HEK293 (cell line): ENCODE data around the gene PLEKHF1.

ENCODE experiments used
- INSM2 ChIP-seq: fragments of 450-650 bp; formaldehyde crosslinking; IDR thresholded peaks from 2 replicates; pipeline ENCODE4 v1.5.1; 2016; ENCODE audit warnings: missing biosample characterization, missing genetic modification characterization
- KLF16 ChIP-seq: fragments of 450-650 bp; formaldehyde crosslinking; IDR thresholded peaks from 2 replicates; pipeline ENCODE4 v1.5.1; 2017; ENCODE audit warnings: missing biosample characterization, missing genetic modification characterization
- PRDM1 ChIP-seq: fragments of 450-650 bp; formaldehyde crosslinking; IDR thresholded peaks from 2 replicates; pipeline ENCODE4; 2016; ENCODE audit warnings: missing biosample characterization, missing genetic modification characterization
- SCRT1 ChIP-seq: fragments of 450-650 bp; formaldehyde crosslinking; IDR thresholded peaks from 2 replicates; pipeline ENCODE4 v1.5.1; 2016; ENCODE audit warnings: missing biosample characterization, missing genetic modification characterization, borderline replicate concordance
- TCF7L2 ChIP-seq: IDR thresholded peaks from 2 replicates; pipeline ENCODE4 v1.6.1; 2011; ENCODE audit warnings: low read depth, mild to moderate bottlenecking, inconsistent platforms, low read length, moderate library complexity, borderline replicate concordance
- ZBTB11 ChIP-seq: fragments of 450-650 bp; formaldehyde crosslinking; conservative IDR thresholded peaks from 2 replicates; pipeline ENCODE4 v1.5.1; 2016; ENCODE audit warnings: low read depth, missing biosample characterization, missing genetic modification characterization
- ZBTB48 ChIP-seq: fragments of 450-650 bp; formaldehyde crosslinking; IDR thresholded peaks from 2 replicates; pipeline ENCODE4 v1.5.1; 2016; ENCODE audit warnings: missing biosample characterization, missing genetic modification characterization
- ZEB2 ChIP-seq: fragments of 450-650 bp; formaldehyde crosslinking; IDR thresholded peaks from 2 replicates; pipeline ENCODE4 v1.5.1; 2016; ENCODE audit warnings: missing biosample characterization, missing genetic modification characterization
- ZNF10 ChIP-seq: fragments of 450-650 bp; formaldehyde crosslinking; IDR thresholded peaks from 2 replicates; pipeline ENCODE4 v1.5.1; 2017; ENCODE audit warnings: missing biosample characterization, missing genetic modification characterization
- ZNF140 ChIP-seq: fragments of 450-650 bp; formaldehyde crosslinking; IDR thresholded peaks from 2 replicates; pipeline ENCODE4 v1.5.1; 2016; ENCODE audit warnings: missing biosample characterization, missing genetic modification characterization
- ZNF16 ChIP-seq: fragments of 450-650 bp; formaldehyde crosslinking; IDR thresholded peaks from 2 replicates; pipeline ENCODE4 v1.5.1; 2016; ENCODE audit warnings: low read depth, missing biosample characterization, missing genetic modification characterization
- ZNF202 ChIP-seq: fragments of 450-650 bp; formaldehyde crosslinking; IDR thresholded peaks from 2 replicates; pipeline ENCODE4 v1.5.1; 2016; ENCODE audit warnings: missing biosample characterization, missing genetic modification characterization, borderline replicate concordance
- ZNF311 ChIP-seq: fragments of 450-650 bp; formaldehyde crosslinking; IDR thresholded peaks from 2 replicates; pipeline ENCODE4 v1.5.1; 2017; ENCODE audit warnings: missing biosample characterization, missing genetic modification characterization, borderline replicate concordance
- ZNF335 ChIP-seq: fragments of 450-650 bp; formaldehyde crosslinking; conservative IDR thresholded peaks from 2 replicates; pipeline ENCODE4 v1.5.1; 2016; ENCODE audit warnings: missing biosample characterization, missing genetic modification characterization
- ZNF518A ChIP-seq: fragments of 450-650 bp; formaldehyde crosslinking; conservative IDR thresholded peaks from 2 replicates; pipeline ENCODE4 v1.5.1; 2016; ENCODE audit warnings: low read depth, missing biosample characterization, missing genetic modification characterization
- ZNF521 ChIP-seq: fragments of 450-650 bp; formaldehyde crosslinking; IDR thresholded peaks from 2 replicates; pipeline ENCODE4 v1.5.1; 2017; ENCODE audit warnings: missing biosample characterization, mild to moderate bottlenecking, missing genetic modification characterization
- ZNF549 ChIP-seq: fragments of 450-650 bp; IDR thresholded peaks from 2 replicates; pipeline ENCODE4 v1.5.1; 2018; ENCODE audit warnings: missing biosample characterization, missing genetic modification characterization, mild to moderate bottlenecking, inconsistent platforms, moderate library complexity
- ZNF610 ChIP-seq: fragments of 450-650 bp; formaldehyde crosslinking; IDR thresholded peaks from 2 replicates; pipeline ENCODE4 v1.5.1; 2016; ENCODE audit warnings: missing biosample characterization, missing genetic modification characterization, borderline replicate concordance
- ZNF623 ChIP-seq: fragments of 450-650 bp; formaldehyde crosslinking; IDR thresholded peaks from 2 replicates; pipeline ENCODE4 v1.5.1; 2016; ENCODE audit warnings: missing biosample characterization, missing genetic modification characterization
- ZNF704 ChIP-seq: fragments of 450-650 bp; formaldehyde crosslinking; IDR thresholded peaks from 2 replicates; pipeline ENCODE4 v1.5.1; 2016; ENCODE audit warnings: missing biosample characterization, missing genetic modification characterization
- ZNF830 ChIP-seq: fragments of 450-650 bp; IDR thresholded peaks from 2 replicates; pipeline ENCODE4 v1.5.0; 2018; ENCODE audit warnings: missing biosample characterization, missing genetic modification characterization, low read depth, mild to moderate bottlenecking, moderate library complexity
- ZSCAN18 ChIP-seq: fragments of 450-650 bp; formaldehyde crosslinking; IDR thresholded peaks from 2 replicates; pipeline ENCODE4 v1.5.1; 2016; ENCODE audit warnings: missing biosample characterization, missing genetic modification characterization
- ZSCAN30 ChIP-seq: fragments of 450-650 bp; IDR thresholded peaks from 2 replicates; pipeline ENCODE4 v1.5.1; 2018; ENCODE audit warnings: missing biosample characterization, mild to moderate bottlenecking, missing genetic modification characterization, moderate library complexity
- ZSCAN5A ChIP-seq: fragments of 450-650 bp; formaldehyde crosslinking; IDR thresholded peaks from 2 replicates; pipeline ENCODE4 v1.5.1; 2016; ENCODE audit warnings: missing biosample characterization, missing genetic modification characterization

PLEKHF1 gene

GRCh38 chr19:29687244-29687896, 22.1 kb downstream of the PLEKHF1 start (continued):
- TF ChIP-seq ZSCAN30, result no peak
- TF ChIP-seq ZSCAN5A (tag by site-specific recombination), result no peak
- peak; percentile 77 for TF ChIP-seq ZBTB48 (tag by site-specific recombination)
- no peak for TF ChIP-seq ZBTB11 (tag by site-specific recombination)
- peak; percentile 88 for TF ChIP-seq ZNF335 (tag by site-specific recombination)
- TF ChIP-seq ZNF16 (tag by site-specific recombination), result no peak
- no peak for TF ChIP-seq ZNF311 (tag by site-specific recombination)
- no peak for TF ChIP-seq ZNF521
- TF ChIP-seq ZNF202, result no peak
- no peak for TF ChIP-seq ZNF623 (tag by site-specific recombination)
- peak; percentile 17; the same call in 1 of the 2 replicates for TF ChIP-seq ZSCAN18 (tag by site-specific recombination)
- TF ChIP-seq PRDM1, result no peak
- no peak for TF ChIP-seq ZNF140 (tag by site-specific recombination)
- TF ChIP-seq ZNF518A, result peak; percentile 57
- no peak for TF ChIP-seq SCRT1 (tag by site-specific recombination)
- no peak for TF ChIP-seq ZNF10
- no peak for TF ChIP-seq ZNF549 (tag by site-specific recombination)
- TF ChIP-seq ZNF704 (tag by site-specific recombination), result no peak
- no peak for TF ChIP-seq ZNF610 (tag by site-specific recombination)
- peak; percentile 81; the same call in 1 of the 2 replicates for TF ChIP-seq KLF16 (tag by site-specific recombination)
- peak; percentile 89 for TF ChIP-seq ZEB2 (tag by site-specific recombination)
- no peak for TF ChIP-seq INSM2 (tag by site-specific recombination)
- TF ChIP-seq ZNF830 (tag by site-specific recombination), result no peak
- no peak for TF ChIP-seq TCF7L2
